COLO668 (cell line): Measurements from ENCODE around the gene RNU6-9.
"Not testable (repeated sequence)": the region's sequence is repeated elsewhere in the genome, so short reads cannot be mapped to it uniquely, and the experiment has no call there.

ENCODE experiments used
- DNase-seq: peaks from one replicate; lab custom pipeline; 2025; ENCODE audit not compliant: unreplicated experiment; lab: John Stamatoyannopoulos, UW

Gene RNU6-9

DNA sequence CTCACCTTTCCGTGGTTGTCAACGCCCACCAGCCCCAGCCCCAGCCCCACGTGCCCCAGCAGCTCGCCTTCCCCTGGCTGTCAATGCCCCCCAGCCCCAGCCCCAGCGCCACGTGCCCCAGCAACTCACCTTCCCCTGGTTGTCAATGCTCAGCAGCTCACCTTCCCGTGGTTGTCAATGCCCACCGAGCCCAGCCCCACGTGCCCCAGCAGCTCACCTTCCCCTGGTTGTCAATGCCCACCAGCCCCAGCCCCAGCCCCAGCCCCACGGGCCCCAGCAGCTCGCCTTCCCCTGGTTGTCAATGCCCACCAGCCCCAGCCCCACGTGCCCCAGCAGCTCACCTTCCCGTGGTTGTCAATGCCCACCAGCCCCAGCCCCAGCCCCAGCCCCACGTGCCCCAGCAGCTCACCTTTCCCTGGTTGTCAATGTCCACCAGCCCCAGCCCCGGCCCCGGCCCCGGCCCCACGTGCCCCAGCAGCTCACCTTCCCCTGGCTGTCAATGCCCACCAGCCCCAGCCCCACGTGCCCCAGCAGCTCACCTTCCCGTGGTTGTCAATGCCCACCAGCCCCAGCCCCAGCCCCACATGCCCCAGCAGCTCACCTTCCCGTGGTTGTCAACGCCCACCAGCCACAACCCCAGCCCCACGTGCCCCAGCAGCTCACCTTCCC is 15.2 kb upstream of the RNU6-9 start:
- DNase-seq, result not testable (repeated sequence)

DNA sequence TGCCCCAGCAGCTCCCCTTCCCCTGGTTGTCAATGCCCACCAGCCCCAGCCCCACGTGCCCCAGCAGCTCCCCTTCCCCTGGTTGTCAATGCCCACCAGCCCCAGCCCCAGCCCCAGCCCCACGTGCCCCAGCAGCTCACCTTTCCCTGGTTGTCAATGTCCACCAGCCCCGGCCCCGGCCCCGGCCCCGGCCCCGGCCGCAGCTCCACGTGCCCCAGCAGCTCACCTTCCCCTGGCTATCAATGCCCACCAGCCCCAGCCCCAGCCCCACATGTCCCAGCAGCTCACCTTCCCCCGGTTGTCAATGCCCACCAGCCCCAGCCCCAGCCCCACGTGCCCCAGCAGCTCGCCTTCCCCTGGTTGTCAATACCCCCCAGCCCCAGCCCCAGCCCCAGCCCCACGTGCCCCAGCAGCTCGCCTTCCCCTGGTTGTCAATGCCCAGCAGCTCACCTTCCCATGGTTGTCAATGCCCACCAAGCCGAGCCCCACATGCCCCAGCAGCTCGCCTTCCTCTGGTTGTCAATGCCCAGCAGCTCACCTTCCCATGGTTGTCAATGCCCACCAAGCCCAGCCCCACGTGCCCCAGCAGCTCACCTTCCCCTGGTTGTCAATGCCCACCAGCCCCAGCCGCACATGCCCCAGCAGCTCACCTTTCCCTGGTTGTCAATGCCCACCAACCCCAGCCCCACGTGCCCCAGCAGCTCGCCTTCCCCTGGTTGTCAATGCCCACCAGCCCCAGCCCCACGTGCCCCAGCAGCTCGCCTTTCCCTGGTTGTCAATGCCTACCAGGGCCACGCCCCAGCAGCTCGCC is 14.3 kb upstream of the RNU6-9 start:
- not testable (repeated sequence) for DNase-seq

DNA sequence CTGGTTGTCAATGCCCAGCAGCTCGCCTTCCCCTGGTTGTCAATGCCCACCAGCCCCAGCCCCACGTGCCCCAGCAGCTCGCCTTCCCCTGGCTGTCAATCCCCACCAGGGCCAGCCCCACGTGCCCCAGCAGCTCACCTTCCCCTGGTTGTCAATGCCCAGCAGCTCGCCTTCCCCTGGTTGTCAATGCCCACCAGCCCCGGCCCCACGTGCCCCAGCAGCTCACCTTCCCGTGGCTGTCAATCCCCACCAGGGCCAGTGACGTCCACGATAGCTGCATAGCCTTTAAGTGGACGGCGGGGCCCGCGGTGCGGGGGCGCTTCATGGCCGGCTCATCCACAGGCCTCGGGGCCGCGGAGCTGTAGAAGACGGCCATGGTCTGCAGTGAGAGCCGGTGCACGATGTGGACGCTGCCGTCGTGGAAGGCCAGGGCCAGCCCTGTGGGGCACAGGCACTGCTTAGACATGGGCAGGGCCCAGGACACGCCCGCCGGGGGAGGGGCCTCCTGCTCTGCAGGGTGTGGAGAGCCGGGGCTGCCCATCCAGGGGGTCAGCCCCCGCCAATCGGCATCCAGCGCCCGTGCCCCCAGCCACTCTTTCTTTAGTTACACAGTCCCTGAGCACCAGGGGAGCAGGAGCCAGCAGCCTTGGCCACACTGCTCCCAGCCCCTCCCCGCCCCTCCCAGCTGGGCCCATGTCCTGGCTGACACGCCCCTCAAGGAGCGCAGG is 13.4 kb upstream of the RNU6-9 start:
- no peak for DNase-seq

DNA sequence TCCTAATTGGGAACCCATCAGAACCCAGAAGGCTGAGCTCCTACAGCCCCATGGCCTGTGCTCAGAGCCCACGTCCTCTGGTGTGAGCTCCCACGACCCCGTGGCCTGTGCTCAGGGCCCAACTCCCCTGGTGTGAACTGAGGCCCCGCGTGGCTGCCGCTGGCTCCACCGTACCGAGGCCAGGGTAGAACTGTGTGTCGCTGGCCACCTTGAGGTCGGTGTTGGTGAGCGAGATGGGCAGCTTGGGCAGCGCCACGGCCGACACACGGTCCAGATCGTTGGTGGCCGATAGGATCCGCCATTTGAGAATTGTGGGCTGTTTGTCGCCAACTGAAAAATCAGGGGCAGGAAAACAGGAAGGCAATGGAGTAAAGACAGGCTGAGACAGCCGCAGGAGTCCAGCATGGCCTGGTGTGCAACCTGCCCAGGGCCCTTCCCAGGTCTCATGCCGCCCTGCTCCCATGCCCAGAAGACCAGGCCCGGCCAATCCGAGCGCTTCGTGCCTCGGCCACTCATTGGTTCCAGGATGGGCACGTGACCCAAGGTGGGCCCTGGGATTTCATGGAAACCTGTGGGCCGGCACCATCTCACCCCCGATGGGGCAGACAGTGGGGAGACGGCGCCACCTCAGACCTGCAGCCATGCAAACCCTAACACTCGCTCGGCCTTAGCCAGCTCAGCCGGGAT is 11.8 kb upstream of the RNU6-9 start:
- DNase-seq, result no peak

DNA sequence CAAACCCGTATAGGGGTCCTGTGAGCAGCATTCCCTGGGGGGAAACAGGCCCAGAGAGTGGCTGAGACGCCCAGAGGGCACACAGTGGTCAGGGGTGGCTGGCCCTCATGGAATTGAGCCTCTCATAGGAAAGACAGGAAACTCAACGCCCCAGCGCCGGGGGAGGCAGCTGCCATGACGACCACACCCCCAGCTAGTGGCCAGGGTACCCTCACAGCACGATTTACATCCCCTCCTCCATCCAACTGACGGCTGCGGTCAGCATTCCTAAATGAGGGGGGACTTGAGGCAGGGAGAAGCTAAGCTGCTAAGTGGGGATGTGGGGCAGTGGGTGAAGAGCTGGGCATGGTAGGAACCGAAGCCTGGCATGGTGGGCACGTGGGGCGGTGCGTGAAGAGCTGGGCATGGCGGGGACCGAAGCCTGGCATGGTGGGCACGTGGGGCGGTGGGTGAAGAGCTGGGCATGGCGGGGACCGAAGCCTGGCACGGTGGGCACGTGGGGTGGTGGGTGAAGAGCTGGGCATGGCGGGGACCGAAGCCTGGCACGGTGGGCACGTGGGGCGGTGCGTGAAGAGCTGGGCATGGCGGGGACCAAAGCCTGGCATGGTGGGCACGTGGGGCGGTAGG is 10.3 kb upstream of the RNU6-9 start:
- DNase-seq, result no peak

DNA sequence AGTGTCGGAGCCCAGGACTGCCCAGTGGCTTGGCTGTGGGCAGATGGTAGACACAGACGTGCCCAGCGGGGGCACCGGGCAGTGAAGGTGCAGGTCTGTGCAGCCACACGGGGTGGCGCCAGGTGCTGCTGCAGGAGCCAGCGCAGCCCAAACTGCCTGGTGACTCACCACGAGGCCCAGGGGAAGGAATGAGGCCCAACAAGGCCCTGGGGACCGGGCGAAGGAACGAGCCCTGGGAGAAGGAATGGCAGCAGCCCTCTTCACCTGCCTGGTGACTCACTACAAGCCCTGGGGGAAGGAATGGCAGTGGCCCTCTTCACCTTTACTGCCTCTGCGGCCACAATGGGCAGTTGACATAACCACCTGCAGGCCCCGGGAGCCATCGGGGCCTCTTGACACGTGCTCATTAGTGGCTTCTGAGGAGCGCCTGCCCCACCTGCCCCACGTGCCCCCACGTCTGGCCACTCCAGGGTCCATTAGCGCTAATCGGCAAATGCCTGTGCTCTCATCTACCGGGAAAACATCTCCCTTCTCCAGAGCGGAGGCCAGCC is 9.5 kb upstream of the RNU6-9 start:
- peak; percentile 92 for DNase-seq

DNA sequence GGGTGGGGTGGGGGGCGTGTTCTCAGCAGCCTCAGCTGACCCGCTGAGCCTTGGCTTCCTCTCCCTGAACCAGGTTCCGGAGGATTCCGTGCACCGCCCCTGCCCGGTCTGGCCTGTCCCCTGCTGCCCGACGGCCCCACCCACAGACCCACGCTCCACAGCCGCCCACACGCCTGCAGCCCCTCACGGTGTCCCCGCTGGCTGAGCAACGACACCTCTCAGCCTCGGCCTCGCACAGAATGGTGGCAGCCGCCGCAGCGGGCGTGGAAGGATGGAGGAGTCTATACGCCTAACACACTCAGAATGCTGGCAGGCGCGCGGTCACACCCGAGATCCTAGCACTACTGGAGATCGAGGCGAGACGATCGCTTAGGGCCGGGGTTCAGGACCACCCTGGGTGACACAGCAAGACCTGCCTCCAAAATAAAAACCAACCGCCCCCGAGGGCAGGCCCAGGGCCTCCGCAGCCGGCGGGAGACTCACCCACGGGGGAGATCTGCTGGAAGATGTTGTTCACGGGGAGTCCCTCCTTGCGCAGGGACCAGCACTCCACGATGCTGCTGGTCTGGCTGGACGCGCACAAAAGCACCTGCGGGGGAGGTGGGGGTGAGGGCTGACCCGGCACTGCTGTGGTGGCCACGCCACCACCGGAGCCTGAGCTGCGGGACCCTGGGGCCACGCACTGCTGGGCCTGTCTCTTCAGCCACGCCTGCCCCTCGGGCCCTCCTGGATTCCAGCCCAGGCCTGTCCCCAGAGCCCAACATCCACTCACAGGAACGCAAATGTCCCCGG is 8.7 kb upstream of the RNU6-9 start:
- DNase-seq, result no peak

DNA sequence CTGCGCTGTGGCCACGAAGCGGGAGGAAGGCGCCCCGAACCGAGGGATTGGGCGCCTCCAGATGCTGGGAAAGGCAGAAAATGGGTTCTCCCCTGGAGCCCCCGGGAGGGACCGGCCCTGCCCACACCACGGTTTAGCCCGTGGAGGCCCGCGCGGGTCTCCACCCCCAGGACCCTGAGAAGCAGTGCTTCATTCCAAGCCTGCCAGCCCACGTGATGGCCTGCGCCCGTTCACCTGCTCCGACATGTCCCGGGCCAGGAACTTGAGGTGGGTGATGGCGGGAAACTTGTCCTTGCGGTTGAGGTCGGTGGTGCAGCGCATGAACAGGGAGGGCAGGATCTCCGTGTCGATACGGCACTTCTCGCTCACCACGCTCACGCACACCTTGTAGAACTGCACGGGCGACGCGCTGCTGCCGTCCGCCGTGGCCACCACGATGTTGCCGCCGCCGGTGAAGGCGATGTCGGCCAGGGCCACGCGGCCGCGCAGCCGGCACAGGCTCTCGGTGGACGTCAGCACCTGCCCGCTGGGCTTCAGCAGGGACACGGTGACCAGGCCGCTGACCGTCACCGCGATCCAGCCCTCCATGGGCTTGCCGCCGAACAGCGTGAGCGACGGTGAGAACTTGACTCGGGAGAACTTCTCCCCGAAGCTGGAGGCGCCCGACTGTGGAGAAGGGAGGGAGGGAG is 7.6 kb upstream of the RNU6-9 start:
- no peak for DNase-seq

DNA sequence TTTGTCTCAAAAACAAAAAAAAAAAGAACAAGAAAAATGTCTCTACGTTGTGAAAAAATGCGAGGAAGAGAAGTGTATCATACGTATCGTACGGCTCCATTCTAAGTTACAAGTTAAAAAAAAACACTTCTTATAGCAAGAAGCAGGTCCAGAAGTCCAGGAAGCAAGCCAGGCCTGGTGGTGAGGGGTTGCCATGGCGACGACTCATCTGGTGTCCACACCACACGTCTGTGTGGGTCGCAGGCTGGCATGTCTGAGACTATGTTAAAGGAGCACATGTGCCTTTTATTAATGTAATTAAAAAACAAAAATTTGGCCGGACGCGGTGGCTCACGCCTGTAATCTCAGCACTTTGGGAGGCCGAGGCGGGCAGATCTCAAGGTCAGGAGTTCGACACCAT is 6.2 kb upstream of the RNU6-9 start:
- peak; percentile 19 for DNase-seq

DNA sequence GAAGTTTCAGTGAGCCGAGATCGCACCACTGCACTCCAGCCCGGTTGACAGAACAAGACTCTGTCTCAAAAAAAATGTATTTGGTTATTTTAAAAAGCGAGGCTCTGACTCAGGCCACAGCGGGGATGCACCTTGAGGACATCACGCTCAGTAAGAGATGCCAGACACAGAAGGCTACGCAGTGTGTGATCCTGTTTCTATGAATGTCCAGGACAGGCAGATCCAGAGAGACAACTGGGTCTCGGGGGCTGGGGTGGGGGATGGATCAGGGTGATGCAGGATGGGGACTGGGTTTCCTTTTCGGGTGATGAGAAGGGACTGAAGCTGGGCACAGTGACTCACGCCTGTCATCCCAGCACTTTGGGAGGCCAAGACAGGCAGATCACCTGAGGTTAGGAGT is 5.7 kb upstream of the RNU6-9 start:
- no peak for DNase-seq

DNA sequence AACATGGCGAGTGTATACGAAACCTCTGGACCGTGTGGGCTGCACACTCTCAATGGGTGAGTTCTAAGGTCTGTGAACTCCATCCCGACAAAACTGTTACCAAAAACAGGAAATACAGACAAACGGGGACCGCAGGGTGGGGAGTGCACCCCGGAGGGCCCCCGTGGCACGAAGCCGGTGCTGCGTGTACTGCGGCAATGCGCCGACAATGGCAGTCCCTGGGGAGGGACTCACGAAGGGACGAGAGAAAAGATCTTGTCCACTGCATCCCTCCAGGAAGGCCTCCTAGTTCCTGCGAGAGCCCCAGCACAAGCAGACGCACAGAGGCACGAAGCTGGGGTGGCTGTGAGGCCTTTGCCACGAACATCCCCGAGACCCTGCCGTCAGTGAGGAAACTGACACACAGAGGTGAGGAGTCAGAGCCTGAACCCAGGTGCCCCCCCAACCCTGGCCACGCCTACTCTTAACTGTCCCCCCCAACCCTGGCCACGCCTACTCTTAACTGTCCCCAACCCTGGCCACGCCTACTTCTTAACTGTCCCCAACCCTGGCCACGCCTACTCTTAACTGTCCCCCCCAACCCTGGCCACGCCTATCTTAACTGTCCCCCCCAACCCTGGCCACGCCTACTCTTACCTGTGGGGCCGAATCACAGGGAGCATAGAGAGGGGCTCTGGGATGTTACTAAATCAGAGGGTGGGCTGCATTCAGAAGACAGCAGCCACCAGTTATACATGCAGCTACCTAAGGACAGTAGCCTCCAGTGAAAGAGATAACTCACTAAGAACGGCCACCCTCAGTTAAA is 4.5 kb upstream of the RNU6-9 start:
- no peak for DNase-seq

DNA sequence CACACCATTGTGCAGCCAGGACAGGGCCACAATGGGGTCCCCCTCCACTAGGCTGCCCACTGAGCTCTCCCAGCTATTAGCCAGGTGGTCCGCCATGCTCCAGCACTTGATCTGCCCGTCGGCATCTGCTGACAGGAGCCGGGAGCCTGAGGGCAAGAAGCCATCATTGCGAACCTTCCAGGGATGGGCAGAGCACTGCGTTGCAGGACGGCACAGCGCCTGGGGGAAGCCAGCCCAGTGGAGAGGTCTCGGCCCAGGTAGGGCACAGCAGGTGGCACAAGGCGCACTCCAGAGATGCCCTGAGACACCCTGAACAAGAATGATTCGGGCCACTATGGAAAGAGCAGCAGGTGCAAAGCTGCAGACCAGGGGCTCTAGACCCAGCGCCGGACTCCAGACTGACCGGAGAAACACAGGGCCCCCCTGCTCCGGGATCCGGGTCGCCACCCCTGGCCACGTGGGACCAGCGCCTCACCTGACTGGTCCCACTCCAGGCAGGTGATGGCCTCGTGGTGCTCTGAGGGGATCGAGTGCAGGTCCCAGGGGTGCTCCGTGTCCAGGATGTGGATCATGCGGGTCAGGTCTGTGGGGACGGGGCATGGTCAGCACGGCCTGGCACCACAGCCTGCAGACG is 3.5 kb upstream of the RNU6-9 start:
- no peak for DNase-seq

DNA sequence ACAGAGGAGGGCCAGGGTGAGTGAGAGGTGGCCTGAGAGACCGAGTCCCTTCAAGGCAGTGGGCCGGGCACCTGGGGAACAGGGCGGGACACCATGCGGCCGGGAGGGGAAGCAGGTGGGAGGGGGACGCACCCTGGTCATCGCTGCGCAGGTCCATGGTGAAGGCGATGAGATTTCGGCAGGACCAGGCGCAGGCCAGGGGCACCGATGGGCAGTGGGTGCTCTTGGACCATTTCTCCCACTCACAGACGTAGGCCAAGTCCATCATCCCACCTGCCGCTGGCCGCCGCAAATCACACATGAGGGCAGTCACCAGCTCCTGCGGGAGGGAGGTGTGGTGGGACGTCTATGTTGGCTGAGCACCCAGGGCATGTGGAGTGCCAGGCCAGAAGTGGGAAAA is 2.5 kb upstream of the RNU6-9 start:
- DNase-seq, result no peak

DNA sequence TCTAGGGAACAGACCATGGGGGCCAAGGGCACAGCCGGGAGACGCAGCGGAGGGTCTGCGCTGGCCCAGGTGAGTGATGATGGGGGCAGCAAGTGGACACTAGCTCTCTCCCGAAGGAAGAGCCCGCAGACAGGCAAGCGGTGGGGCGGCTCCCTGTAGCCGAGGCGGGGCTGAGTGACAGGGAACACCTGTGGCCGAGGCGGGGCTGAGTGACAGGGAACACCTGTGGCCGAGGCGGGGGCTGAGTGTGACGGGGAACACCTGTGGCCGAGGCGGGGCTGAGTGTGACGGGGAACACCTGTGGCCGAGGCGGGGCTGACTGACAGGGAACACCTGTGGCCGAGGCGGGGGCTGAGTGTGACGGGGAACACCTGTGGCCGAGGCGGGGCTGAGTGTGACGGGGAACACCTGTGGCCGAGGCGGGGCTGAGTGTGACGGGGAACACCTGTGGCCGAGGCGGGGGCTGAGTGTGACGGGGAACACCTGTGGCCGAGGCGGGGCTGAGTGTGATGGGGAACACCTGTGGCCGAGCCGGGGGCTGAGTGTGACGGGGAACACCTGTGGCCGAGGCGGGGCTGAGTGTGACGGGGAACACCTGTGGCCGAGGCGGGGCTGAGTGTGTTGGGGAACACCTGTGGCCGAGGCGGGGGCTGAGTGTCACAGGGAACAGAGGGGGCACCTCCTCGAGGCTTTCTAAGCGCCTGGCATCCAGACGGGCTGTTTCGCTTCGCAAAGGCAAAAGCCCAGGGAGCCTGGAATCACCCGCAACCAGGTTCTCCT is 1.7 kb upstream of the RNU6-9 start:
- peak; percentile 86 for DNase-seq

DNA sequence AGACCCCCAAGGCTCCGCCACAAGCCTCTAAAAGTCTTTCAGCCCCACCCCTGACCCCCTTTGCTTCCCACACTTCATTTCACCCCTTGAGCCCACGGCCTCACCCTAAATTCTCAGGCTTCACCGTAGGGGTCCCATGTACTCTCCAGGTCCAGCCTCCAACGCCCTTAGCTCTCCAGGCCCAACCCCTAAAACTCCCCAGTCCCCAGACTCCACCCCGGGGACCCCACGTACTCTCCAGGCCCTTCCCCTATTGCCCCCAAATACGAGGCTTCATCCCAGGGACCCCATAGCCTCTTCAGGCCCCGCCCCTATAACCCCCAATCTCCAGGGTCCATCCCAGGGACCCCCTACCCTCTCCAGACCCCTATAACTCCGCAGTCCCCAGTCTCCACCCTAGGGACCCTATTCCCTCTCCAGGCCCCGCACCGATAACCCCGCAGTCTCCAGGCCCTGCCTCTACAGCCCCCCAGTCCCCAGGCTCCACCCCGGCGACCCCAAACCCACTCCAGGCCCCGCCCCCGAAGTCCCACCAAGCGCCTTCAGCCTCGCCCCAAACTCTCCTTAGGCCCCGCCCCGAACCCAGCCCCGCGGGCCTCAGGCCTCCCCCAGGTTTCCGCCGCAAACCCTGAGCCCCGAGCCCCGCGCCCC is 916 bp upstream of the RNU6-9 start:
- DNase-seq, result peak; percentile 50

DNA sequence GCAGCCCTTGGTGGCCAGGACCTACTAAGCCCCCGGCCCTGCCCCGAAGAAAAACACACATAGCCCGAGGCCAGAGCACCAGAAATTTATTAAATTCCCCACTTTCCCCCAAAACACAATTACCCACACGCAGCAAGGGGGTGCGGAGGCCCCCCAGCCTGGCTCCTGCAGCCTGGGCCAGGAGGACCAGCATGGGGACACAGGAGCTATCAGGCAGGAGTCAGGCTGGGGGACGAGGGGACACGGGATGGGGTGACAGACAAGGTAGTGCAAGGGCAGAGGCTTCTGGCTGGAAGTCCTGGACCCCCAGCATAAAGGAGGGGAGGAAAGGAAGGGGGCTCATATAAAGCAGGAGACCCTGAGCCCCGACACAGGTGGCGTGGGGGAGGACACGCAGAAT is 3.1 kb downstream of the RNU6-9 start:
- no peak for DNase-seq

DNA sequence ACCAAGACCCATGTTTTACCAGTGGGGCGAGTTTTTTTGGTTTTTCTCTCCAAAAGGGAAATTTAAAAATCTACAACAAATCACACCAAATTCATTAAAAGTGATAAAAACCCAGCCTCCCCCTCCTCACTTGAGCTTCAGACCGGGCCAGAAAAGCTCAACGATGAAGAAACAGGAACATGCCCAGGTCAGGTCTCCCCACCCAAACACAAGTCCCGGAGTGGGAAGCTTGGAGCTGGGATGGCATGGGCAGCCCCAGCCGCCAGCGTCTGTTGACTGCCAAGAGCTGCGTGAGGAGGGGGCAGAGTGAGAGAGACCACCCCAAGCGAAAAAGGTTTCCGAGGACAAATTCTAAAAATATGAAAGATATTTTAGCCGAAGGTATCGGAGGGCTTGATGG is 3.7 kb downstream of the RNU6-9 start:
- no peak for DNase-seq
